HEK293 (cell line): ENCODE measurements around the gene KRTAP9-7.

Experiments used
- CTCF ChIA-PET: fragments of 350-600 bp; formaldehyde crosslinking; extraction: SDS; loops from one replicate; lab custom pipeline; 2021; ENCODE audit warnings: antibody characterized with exemption; lab: Yijun Ruan, JAX
- POLR2A ChIA-PET: fragments of 300-600 bp; formaldehyde crosslinking; extraction: SDS; loops from one replicate; lab custom pipeline; 2020; ENCODE audit warnings: antibody characterized with exemption, inconsistent platforms; lab: Yijun Ruan, JAX
- H3K27ac ChIP-seq: fragments of 200-500 bp; sonication (Bioruptor generic); 2 replicates; pipeline ENCODE4 v1.5.1; 2014; ENCODE audit warnings: low read depth, low read length, control low read depth, inconsistent platforms; ENCODE audit errors: extremely low read depth
- H3K36me3 ChIP-seq, 2 experiments: fragments of 200-500 bp in 1 of 2; sonication (Bioruptor generic) in 1 of 2; 1 replicate in 1 of 2; 2 replicates in 1 of 2; pipeline ENCODE4 v1.5.1; 2014 to 2017; ENCODE audit warnings: inconsistent platforms in 2 of 2, low read length in 2 of 2; ENCODE audit not compliant: control insufficient read depth in 2 of 2, insufficient read depth in 1 of 2
- H3K4me1 ChIP-seq: fragments of 200-500 bp; sonication (Bioruptor generic); 2 replicates; pipeline ENCODE4 v1.5.1; 2014; ENCODE audit warnings: mild to moderate bottlenecking, low read length, inconsistent platforms; ENCODE audit not compliant: control insufficient read depth, insufficient read depth
- H3K4me3 ChIP-seq: 2 replicates; pipeline ENCODE4 v1.5.1; 2011; ENCODE audit warnings: low read depth, mild to moderate bottlenecking, control low read depth, low read length, moderate library complexity
- H3K9me3 ChIP-seq: fragments of 200-500 bp; sonication (Bioruptor generic); 2 replicates; pipeline ENCODE4 v1.5.1; 2014; ENCODE audit warnings: low read depth, low read length, inconsistent platforms; ENCODE audit not compliant: control insufficient read depth, insufficient read depth
- BCL11B ChIP-seq: fragments of 450-650 bp; formaldehyde crosslinking; IDR thresholded peaks from 2 replicates; pipeline ENCODE4 v1.5.1; 2016; ENCODE audit warnings: low read depth, missing biosample characterization, missing genetic modification characterization
- GFI1B ChIP-seq: fragments of 450-650 bp; formaldehyde crosslinking; IDR thresholded peaks from 2 replicates; pipeline ENCODE4 v1.5.1; 2016; ENCODE audit warnings: missing biosample characterization, missing genetic modification characterization
- OSR2 ChIP-seq: fragments of 450-650 bp; formaldehyde crosslinking; IDR thresholded peaks from 2 replicates; pipeline ENCODE4 v1.5.1; 2016; ENCODE audit warnings: missing biosample characterization, missing genetic modification characterization
- PBX3 ChIP-seq: sonication (generic); formaldehyde crosslinking; IDR thresholded peaks from 2 replicates; pipeline ENCODE4 v1.8.1; 2022; ENCODE audit warnings: mild to moderate bottlenecking, moderate library complexity, missing genetic modification reagents
- PRDM1 ChIP-seq: fragments of 450-650 bp; formaldehyde crosslinking; IDR thresholded peaks from 2 replicates; pipeline ENCODE4; 2016; ENCODE audit warnings: missing biosample characterization, missing genetic modification characterization
- PRDM6 ChIP-seq: fragments of 450-650 bp; formaldehyde crosslinking; IDR thresholded peaks from 2 replicates; pipeline ENCODE4 v1.5.1; 2017; ENCODE audit warnings: missing biosample characterization, missing genetic modification characterization
- ZBTB10 ChIP-seq: fragments of 450-650 bp; formaldehyde crosslinking; IDR thresholded peaks from 2 replicates; pipeline ENCODE4 v1.5.1; 2016; ENCODE audit warnings: missing biosample characterization, missing genetic modification characterization
- ZIC2 ChIP-seq: fragments of 450-650 bp; formaldehyde crosslinking; IDR thresholded peaks from 2 replicates; pipeline ENCODE4 v1.5.1; 2016; ENCODE audit warnings: missing biosample characterization, missing genetic modification characterization
- ZNF10 ChIP-seq: fragments of 450-650 bp; formaldehyde crosslinking; IDR thresholded peaks from 2 replicates; pipeline ENCODE4 v1.5.1; 2017; ENCODE audit warnings: missing biosample characterization, missing genetic modification characterization
- ZNF121 ChIP-seq: fragments of 450-650 bp; formaldehyde crosslinking; IDR thresholded peaks from 2 replicates; pipeline ENCODE4 v1.5.1; 2016; ENCODE audit warnings: missing biosample characterization, missing genetic modification characterization
- ZNF132 ChIP-seq: fragments of 450-650 bp; formaldehyde crosslinking; IDR thresholded peaks from 2 replicates; pipeline ENCODE4 v1.5.1; 2017; ENCODE audit warnings: missing biosample characterization, missing genetic modification characterization, borderline replicate concordance
- ZNF169 ChIP-seq: fragments of 450-650 bp; formaldehyde crosslinking; IDR thresholded peaks from 2 replicates; pipeline ENCODE4 v1.5.1; 2016; ENCODE audit warnings: missing biosample characterization, missing genetic modification characterization
- ZNF202 ChIP-seq: fragments of 450-650 bp; formaldehyde crosslinking; IDR thresholded peaks from 2 replicates; pipeline ENCODE4 v1.5.1; 2016; ENCODE audit warnings: missing biosample characterization, missing genetic modification characterization, borderline replicate concordance
- ZNF221 ChIP-seq: fragments of 450-650 bp; formaldehyde crosslinking; IDR thresholded peaks from 2 replicates; pipeline ENCODE4 v1.5.1; 2017; ENCODE audit warnings: missing biosample characterization, missing genetic modification characterization, borderline replicate concordance
- ZNF324 ChIP-seq: fragments of 450-650 bp; formaldehyde crosslinking; IDR thresholded peaks from 2 replicates; pipeline ENCODE4 v1.5.1; 2016; ENCODE audit warnings: missing biosample characterization, missing genetic modification characterization
- ZNF391 ChIP-seq: fragments of 450-650 bp; formaldehyde crosslinking; IDR thresholded peaks from 2 replicates; pipeline ENCODE4 v1.5.1; 2016; ENCODE audit warnings: low read depth, missing biosample characterization, missing genetic modification characterization, borderline replicate concordance
- ZNF629 ChIP-seq: fragments of 450-650 bp; formaldehyde crosslinking; IDR thresholded peaks from 2 replicates; pipeline ENCODE4 v1.5.1; 2017; ENCODE audit warnings: missing biosample characterization, missing genetic modification characterization
- ZNF660 ChIP-seq: fragments of 450-650 bp; IDR thresholded peaks from 2 replicates; pipeline ENCODE4 v1.5.1; 2018; ENCODE audit warnings: missing biosample characterization, mild to moderate bottlenecking, missing genetic modification characterization
- ZNF664 ChIP-seq: fragments of 450-650 bp; formaldehyde crosslinking; IDR thresholded peaks from 2 replicates; pipeline ENCODE4 v1.5.1; 2016; ENCODE audit warnings: missing biosample characterization, missing genetic modification characterization
- ZSCAN4 ChIP-seq: fragments of 450-650 bp; formaldehyde crosslinking; IDR thresholded peaks from 2 replicates; pipeline ENCODE4 v1.5.1; 2017; ENCODE audit warnings: missing biosample characterization, missing genetic modification characterization

KRTAP9-7 gene

GRCh38 chr17:41287050-41287449, 11.6 kb downstream of the KRTAP9-7 start:
- H3K36me3 ChIP-seq: no peaks in the 10 kb centered on the region
- no peak overlapping the region for H3K4me3 ChIP-seq
- POLR2A ChIA-PET: no interaction called here
- no peak overlapping the region for H3K27ac ChIP-seq
- TF ChIP-seq ZSCAN4 (no peak), ZNF121 (tag by site-specific recombination) (no peak), ZNF324 (tag by site-specific recombination) (no peak), ZNF10 (tag by site-specific recombination) (no peak), PRDM6 (tag by site-specific recombination) (no peak), GFI1B (tag by site-specific recombination) (no peak), OSR2 (tag by site-specific recombination) (no peak), ZBTB10 (no peak), ZNF202 (tag by site-specific recombination) (no peak), ZNF660 (no peak), ZIC2 (tag by site-specific recombination) (no peak), BCL11B (tag by site-specific recombination) (no peak), ZNF132 (tag by site-specific recombination) (no peak), PBX3 (CRISPR knock-in tag) (no peak), ZNF169 (tag by site-specific recombination) (no peak)
- CTCF ChIA-PET: interaction anchor here (1.4 to 2.3 kb wide), 3 partner anchors 36 to 379 kb away, joined by 5 to 8 read pairs (median 5); no protein-coding TSS in a partner anchor
- no peaks in the 10 kb centered on the region for H3K9me3 ChIP-seq
- H3K4me1 ChIP-seq: no peaks in the 10 kb centered on the region

- no peaks in the 10 kb centered on the region for H3K36me3 ChIP-seq
- CTCF ChIA-PET: interaction anchor here (0.5 to 0.9 kb wide), 3 partner anchors 28 to 679 kb away, joined by 3 to 4 read pairs (median 3); no protein-coding TSS in a partner anchor
- H3K4me3 ChIP-seq: no peak overlapping the region
- no peaks in the 10 kb centered on the region for H3K4me1 ChIP-seq
- TF ChIP-seq ZNF629 (no peak), ZNF221 (tag by site-specific recombination) (no peak), ZNF391 (tag by site-specific recombination) (no peak), PRDM1 (tag by site-specific recombination) (no peak), ZNF664 (tag by site-specific recombination) (no peak)
- POLR2A ChIA-PET: no interaction called here
- H3K9me3 ChIP-seq: no peaks in the 10 kb centered on the region
- H3K27ac ChIP-seq: no peak overlapping the region
These were observed 18.5 kb downstream of the KRTAP9-7 start for GRCh38 chr17:41294016-41294415.
